Liver (tissue), 9 donors: ENCODE results near the gene PRXL2A. TPM values are rescaled to one million over a fixed set of nuclear protein-coding genes. Genes with fewer than 3 reads are reported as not detected.

Experiments used
- DNase-seq: peaks from one replicate; pipeline ENCODE4 v3.0.0-alpha.2; 2017; ENCODE audit warnings: low spot score
- H3K27ac ChIP-seq, 2 donors: one replicate each; pipeline ENCODE4 v1.7.0; 2013; ENCODE audit warnings: inconsistent platforms in 2 of 2, low read length in 2 of 2, control low read depth in 1 of 2, low read depth in 1 of 2, mild to moderate bottlenecking in 1 of 2
- H3K27me3 ChIP-seq, 4 donors: one replicate each; pipeline versions ENCODE4 v1.6.1 to v1.7.0; 2013; ENCODE audit warnings: low read length in 3 of 4, inconsistent platforms in 1 of 4, mild to moderate bottlenecking in 1 of 4, moderate library complexity in 1 of 4; ENCODE audit not compliant: control insufficient read depth in 4 of 4, insufficient read depth in 4 of 4
- H3K36me3 ChIP-seq, 4 donors: one replicate each; pipeline versions ENCODE4 v1.6.1 to v1.7.0; 2013; ENCODE audit warnings: low read length in 3 of 4, mild to moderate bottlenecking in 3 of 4, low read depth in 1 of 4, moderate library complexity in 1 of 4; ENCODE audit not compliant: control insufficient read depth in 4 of 4, insufficient read depth in 3 of 4
- H3K4me1 ChIP-seq, 4 donors: one replicate each; pipeline versions ENCODE4 v1.6.1 to v1.7.0; 2013; ENCODE audit warnings: low read length in 3 of 4, mild to moderate bottlenecking in 3 of 4, moderate library complexity in 1 of 4; ENCODE audit not compliant: control insufficient read depth in 4 of 4, insufficient read depth in 4 of 4
- H3K4me3 ChIP-seq, 3 donors: one replicate each; pipeline versions ENCODE4 v1.6.1 to v1.7.0; 2013; ENCODE audit warnings: low read length in 3 of 3, control low read depth in 1 of 3, low read depth in 1 of 3, mild to moderate bottlenecking in 1 of 3
- H3K9ac ChIP-seq, 2 donors: one replicate each; pipeline ENCODE4 v1.7.0; 2013; ENCODE audit warnings: low read length in 2 of 2, mild to moderate bottlenecking in 2 of 2, moderate library complexity in 2 of 2, control low read depth in 1 of 2, low read depth in 1 of 2
- H3K9me3 ChIP-seq, 4 donors: one replicate each; pipeline versions ENCODE4 v1.6.1 to v1.7.0; 2013; ENCODE audit warnings: low read length in 3 of 4; ENCODE audit not compliant: control insufficient read depth in 4 of 4
- EGR1 ChIP-seq, 2 donors: IDR thresholded peaks; 2 replicates each; pipeline ENCODE4 v1.6.1; 2016 to 2018; ENCODE audit warnings: antibody characterized with exemption in 2 of 2, low read depth in 2 of 2
- FOXA1 ChIP-seq: IDR thresholded peaks from 2 replicates; pipeline ENCODE4 v1.6.1; 2016; ENCODE audit warnings: antibody characterized with exemption
- FOXA2 ChIP-seq: IDR thresholded peaks from 2 replicates; pipeline ENCODE4 v1.6.1; 2016; ENCODE audit warnings: antibody characterized with exemption
- GABPA ChIP-seq, 2 donors: IDR thresholded peaks in 1 of 2; conservative IDR thresholded peaks in 1 of 2; 2 replicates each; pipeline ENCODE4 v1.6.1; 2016; ENCODE audit warnings: antibody characterized with exemption in 2 of 2, mild to moderate bottlenecking in 1 of 2, moderate library complexity in 1 of 2
- HNF4A ChIP-seq, 2 donors: conservative IDR thresholded peaks; 2 replicates each; pipeline ENCODE4 v1.6.1; 2016; ENCODE audit warnings: antibody characterized with exemption in 2 of 2, mild to moderate bottlenecking in 2 of 2
- HNF4G ChIP-seq: IDR thresholded peaks from 2 replicates; pipeline ENCODE4 v1.6.1; 2016; ENCODE audit warnings: antibody characterized with exemption
- JUND ChIP-seq, 2 donors: IDR thresholded peaks; 2 replicates each; pipeline ENCODE4 v1.6.1; 2016; ENCODE audit warnings: antibody characterized with exemption in 2 of 2
- NR2F2 ChIP-seq: IDR thresholded peaks from 2 replicates; pipeline ENCODE4 v1.6.1; 2016; ENCODE audit warnings: antibody characterized with exemption
- RAD21 ChIP-seq, 2 donors: IDR thresholded peaks; 2 replicates each; pipeline ENCODE4 v1.6.1; 2016; ENCODE audit warnings: antibody characterized with exemption in 2 of 2, mild to moderate bottlenecking in 2 of 2
- RXRA ChIP-seq, 2 donors: IDR thresholded peaks; 2 replicates each; pipeline ENCODE4 v1.6.1; 2017 to 2018; ENCODE audit warnings: antibody characterized with exemption in 2 of 2, mild to moderate bottlenecking in 1 of 2
- SP1 ChIP-seq: IDR thresholded peaks from 2 replicates; pipeline ENCODE4 v1.6.1; 2018; ENCODE audit warnings: antibody characterized with exemption, mild to moderate bottlenecking
- TAF1 ChIP-seq: conservative IDR thresholded peaks from 2 replicates; pipeline ENCODE4 v1.6.1; 2016; ENCODE audit warnings: antibody characterized with exemption, mild to moderate bottlenecking
- YY1 ChIP-seq: IDR thresholded peaks from 2 replicates; pipeline ENCODE4 v1.6.1; 2016; ENCODE audit warnings: antibody characterized with exemption, mild to moderate bottlenecking
- WGBS: extraction: QIAGEN DNeasy Blood & Tissue Kit; methylation state at CpG from one replicate; pipeline ENCODE4 v1.1.7; 2013; 5-methylcytosine and 5-hydroxymethylcytosine counted together
- polyA plus RNA-seq, 2 donors: library from polyadenylated mRNA; stranded (reverse) in 1 of 2; unstranded in 1 of 2; fragments of 200-250 nt in 1 of 2; fragments of >200 nt in 1 of 2; fragmentation: Nextera tagmentation in 1 of 2; extraction: Ambion mirVana in 1 of 2; gene quantifications; one replicate each; pipeline versions ENCODE4 v1.2.1 to v1.2.3, GENCODE V29; 2013 to 2015
- total RNA-seq, 2 donors: library from RNA; depleted of rRNA; stranded (reverse); fragments of >200 nt; gene quantifications; one replicate each; pipeline ENCODE4 v1.2.3, GENCODE V29; 2014
- TF ChIP-seq, protein P1 (sequence below): fragments of 150-350 bp; IDR thresholded peaks from 2 replicates; pipeline ENCODE4 v1.5.1; 2017; ENCODE audit warnings: improper control_type of control experiment, low read depth, low read length; ENCODE audit not compliant: missing input control
- TF ChIP-seq, protein P2 (sequence below): IDR thresholded peaks from 2 replicates; pipeline ENCODE4 v1.6.1; 2016; ENCODE audit warnings: antibody characterized with exemption
- TF ChIP-seq, protein P3 (sequence below): IDR thresholded peaks from 2 replicates; pipeline ENCODE4 v1.6.1; 2016; ENCODE audit warnings: antibody characterized with exemption, mild to moderate bottlenecking
- TF ChIP-seq, protein P4 (sequence below): IDR thresholded peaks from 2 replicates; pipeline ENCODE4 v1.6.1; 2016; ENCODE audit warnings: antibody characterized with exemption
- donor health status: healthy.
- donor health status: healthy.
- donor health status: healthy.
- donor health status: healthy.
- donor health status: healthy.

PRXL2A gene
- total and polyA plus RNA-seq, 4 donors: 48.5 to 87.4 (median 54.1) TPM

DNA sequence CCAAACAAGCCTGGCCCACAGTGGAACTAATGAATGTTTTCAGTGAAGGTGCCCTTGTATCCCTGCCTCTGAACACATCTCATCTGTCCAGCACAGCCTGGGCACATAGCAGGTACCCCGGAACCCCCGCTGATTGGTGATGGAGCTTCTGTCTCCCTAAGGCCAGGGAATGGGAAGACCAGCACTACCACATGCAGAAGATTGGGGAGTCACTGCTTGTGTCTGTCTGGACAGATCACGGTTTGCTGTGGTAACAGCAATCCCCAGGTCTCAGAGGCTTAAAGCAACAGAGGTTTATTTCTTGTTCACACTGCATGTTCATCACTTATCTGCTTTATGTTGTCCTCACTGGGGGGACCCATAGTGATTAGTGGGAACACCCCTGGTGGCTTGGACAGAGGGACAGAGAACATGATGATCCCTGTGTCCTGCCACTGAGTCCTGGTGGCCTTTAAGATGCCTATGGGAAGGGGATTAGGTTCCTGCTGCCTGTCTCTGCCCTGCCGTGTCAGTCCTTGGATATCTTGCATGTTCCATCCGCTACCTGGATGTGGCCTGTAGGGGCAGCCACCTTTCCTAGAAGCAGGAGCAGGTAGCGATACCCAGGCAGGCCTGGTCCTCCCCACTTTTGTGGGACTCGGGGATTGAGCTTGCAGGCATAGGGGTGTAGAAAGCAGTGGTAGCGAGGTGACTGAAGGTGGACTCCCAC is 49.4 kb downstream of the PRXL2A start:
- no peaks in the 10 kb centered on the region for H3K36me3 ChIP-seq
- no peaks in the 10 kb centered on the region for H3K27me3 ChIP-seq
- no peak overlapping the region for H3K9ac ChIP-seq
- H3K4me3 ChIP-seq: no peak overlapping the region
- no peak for DNase-seq
- TF ChIP-seq NR2F2: no peak
- no peak for TF ChIP-seq HNF4A (conservative IDR thresholded peaks at IDR 0.05)
- no peak for TF ChIP-seq RAD21 (IDR thresholded peaks at IDR 0.05)
- no peak for TF ChIP-seq JUND (IDR thresholded peaks at IDR 0.05)
- TF ChIP-seq FOXA2: no peak
- TF ChIP-seq, protein P1, sequence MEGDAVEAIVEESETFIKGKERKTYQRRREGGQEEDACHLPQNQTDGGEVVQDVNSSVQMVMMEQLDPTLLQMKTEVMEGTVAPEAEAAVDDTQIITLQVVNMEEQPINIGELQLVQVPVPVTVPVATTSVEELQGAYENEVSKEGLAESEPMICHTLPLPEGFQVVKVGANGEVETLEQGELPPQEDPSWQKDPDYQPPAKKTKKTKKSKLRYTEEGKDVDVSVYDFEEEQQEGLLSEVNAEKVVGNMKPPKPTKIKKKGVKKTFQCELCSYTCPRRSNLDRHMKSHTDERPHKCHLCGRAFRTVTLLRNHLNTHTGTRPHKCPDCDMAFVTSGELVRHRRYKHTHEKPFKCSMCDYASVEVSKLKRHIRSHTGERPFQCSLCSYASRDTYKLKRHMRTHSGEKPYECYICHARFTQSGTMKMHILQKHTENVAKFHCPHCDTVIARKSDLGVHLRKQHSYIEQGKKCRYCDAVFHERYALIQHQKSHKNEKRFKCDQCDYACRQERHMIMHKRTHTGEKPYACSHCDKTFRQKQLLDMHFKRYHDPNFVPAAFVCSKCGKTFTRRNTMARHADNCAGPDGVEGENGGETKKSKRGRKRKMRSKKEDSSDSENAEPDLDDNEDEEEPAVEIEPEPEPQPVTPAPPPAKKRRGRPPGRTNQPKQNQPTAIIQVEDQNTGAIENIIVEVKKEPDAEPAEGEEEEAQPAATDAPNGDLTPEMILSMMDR: no peak
- no peak for TF ChIP-seq EGR1 (IDR thresholded peaks at IDR 0.05; ENCODE audit: low read depth in 2 of 2)
- TF ChIP-seq SP1: no peak
- TF ChIP-seq, protein P2, sequence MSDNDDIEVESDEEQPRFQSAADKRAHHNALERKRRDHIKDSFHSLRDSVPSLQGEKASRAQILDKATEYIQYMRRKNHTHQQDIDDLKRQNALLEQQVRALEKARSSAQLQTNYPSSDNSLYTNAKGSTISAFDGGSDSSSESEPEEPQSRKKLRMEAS: no peak
- no peak for TF ChIP-seq GABPA (IDR thresholded peaks at IDR 0.05 in 1 of 2, conservative IDR thresholded peaks at IDR 0.05 in 1 of 2)
- no peak for TF ChIP-seq YY1
- TF ChIP-seq, protein P3, sequence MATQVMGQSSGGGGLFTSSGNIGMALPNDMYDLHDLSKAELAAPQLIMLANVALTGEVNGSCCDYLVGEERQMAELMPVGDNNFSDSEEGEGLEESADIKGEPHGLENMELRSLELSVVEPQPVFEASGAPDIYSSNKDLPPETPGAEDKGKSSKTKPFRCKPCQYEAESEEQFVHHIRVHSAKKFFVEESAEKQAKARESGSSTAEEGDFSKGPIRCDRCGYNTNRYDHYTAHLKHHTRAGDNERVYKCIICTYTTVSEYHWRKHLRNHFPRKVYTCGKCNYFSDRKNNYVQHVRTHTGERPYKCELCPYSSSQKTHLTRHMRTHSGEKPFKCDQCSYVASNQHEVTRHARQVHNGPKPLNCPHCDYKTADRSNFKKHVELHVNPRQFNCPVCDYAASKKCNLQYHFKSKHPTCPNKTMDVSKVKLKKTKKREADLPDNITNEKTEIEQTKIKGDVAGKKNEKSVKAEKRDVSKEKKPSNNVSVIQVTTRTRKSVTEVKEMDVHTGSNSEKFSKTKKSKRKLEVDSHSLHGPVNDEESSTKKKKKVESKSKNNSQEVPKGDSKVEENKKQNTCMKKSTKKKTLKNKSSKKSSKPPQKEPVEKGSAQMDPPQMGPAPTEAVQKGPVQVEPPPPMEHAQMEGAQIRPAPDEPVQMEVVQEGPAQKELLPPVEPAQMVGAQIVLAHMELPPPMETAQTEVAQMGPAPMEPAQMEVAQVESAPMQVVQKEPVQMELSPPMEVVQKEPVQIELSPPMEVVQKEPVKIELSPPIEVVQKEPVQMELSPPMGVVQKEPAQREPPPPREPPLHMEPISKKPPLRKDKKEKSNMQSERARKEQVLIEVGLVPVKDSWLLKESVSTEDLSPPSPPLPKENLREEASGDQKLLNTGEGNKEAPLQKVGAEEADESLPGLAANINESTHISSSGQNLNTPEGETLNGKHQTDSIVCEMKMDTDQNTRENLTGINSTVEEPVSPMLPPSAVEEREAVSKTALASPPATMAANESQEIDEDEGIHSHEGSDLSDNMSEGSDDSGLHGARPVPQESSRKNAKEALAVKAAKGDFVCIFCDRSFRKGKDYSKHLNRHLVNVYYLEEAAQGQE: no peak
- no peak for TF ChIP-seq TAF1
- no peak for TF ChIP-seq FOXA1
- TF ChIP-seq, protein P4, sequence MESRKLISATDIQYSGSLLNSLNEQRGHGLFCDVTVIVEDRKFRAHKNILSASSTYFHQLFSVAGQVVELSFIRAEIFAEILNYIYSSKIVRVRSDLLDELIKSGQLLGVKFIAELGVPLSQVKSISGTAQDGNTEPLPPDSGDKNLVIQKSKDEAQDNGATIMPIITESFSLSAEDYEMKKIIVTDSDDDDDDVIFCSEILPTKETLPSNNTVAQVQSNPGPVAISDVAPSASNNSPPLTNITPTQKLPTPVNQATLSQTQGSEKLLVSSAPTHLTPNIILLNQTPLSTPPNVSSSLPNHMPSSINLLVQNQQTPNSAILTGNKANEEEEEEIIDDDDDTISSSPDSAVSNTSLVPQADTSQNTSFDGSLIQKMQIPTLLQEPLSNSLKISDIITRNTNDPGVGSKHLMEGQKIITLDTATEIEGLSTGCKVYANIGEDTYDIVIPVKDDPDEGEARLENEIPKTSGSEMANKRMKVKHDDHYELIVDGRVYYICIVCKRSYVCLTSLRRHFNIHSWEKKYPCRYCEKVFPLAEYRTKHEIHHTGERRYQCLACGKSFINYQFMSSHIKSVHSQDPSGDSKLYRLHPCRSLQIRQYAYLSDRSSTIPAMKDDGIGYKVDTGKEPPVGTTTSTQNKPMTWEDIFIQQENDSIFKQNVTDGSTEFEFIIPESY: no peak
- TF ChIP-seq HNF4G: no peak
- no peak overlapping the region for H3K27ac ChIP-seq
- 89% methylated on average over 8 of the region's 8 CpGs for WGBS
- peaks cover 12 to 56% (median 37%) of the 10 kb centered on the region in 4 donors for H3K4me1 ChIP-seq
- no peaks in the 10 kb centered on the region for H3K9me3 ChIP-seq

DNA sequence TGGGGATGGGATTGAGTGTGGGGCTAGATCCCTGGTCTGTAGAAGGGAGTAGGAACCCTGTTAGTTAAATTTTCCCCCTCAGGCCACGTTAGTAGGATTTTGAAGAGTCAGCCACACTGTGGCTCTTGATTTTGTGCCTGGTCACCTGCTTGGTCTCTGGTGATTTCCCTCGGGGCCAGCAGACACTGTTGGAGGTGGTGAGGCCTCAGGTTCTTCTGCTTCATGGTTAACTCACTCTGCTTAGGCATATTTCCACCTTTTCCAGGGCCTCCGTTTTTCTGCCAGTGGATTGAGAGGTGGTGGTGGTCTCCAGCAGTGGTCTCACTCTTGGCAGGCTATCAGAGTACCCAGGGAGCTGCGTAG is 49.9 kb downstream of the PRXL2A start:
- no peak overlapping the region for H3K9ac ChIP-seq
- peak overlapping the region in 1 of 2 donors; percentile 64 for H3K27ac ChIP-seq
- H3K4me1 ChIP-seq: peaks cover 11 to 57% (median 36%) of the 10 kb centered on the region in 4 donors
- H3K27me3 ChIP-seq: no peaks in the 10 kb centered on the region
- H3K4me3 ChIP-seq: no peak overlapping the region
- H3K36me3 ChIP-seq: no peaks in the 10 kb centered on the region
- no peaks in the 10 kb centered on the region for H3K9me3 ChIP-seq
- 77% methylated on average over 4 of the region's 4 CpGs for WGBS
- DNase-seq: no peak
- TF ChIP-seq HNF4G (no peak), HNF4A (conservative IDR thresholded peaks at IDR 0.05) (no peak), NR2F2 (no peak), RAD21 (IDR thresholded peaks at IDR 0.05) (no peak), FOXA1 (no peak), RXRA (IDR thresholded peaks at IDR 0.05) (no peak), EGR1 (IDR thresholded peaks at IDR 0.05; ENCODE audit: low read depth in 2 of 2) (no peak), YY1 (no peak), JUND (IDR thresholded peaks at IDR 0.05) (no peak), TAF1 (no peak)
- TF ChIP-seq, protein P2: no peak
- TF ChIP-seq, protein P4: no peak
- TF ChIP-seq, protein P3: no peak
